Cardiac muscle cell (in vitro differentiated cells and primary cell): ENCODE data around the gene CPOX. TPM values are rescaled to one million over a fixed set of nuclear protein-coding genes. Genes with fewer than 3 reads are reported as not detected.

Source experiments
- DNase-seq, 2 donors: peaks; one replicate each; pipeline versions ENCODE4 v3.0.0 to v3.0.0-alpha.2; 2010 to 2017; ENCODE audit warnings: low read depth in 1 of 2, low spot score in 1 of 2
- H3K27ac ChIP-seq: fragments of 200-600 bp; sonication (generic); 2 replicates; pipeline ENCODE4 v1.5.1; 2016
- H3K27me3 ChIP-seq: fragments of 200-600 bp; sonication (generic); 2 replicates; pipeline ENCODE4 v1.6.0; 2016; ENCODE audit warnings: control low read depth
- H3K36me3 ChIP-seq: fragments of 200-600 bp; sonication (generic); 2 replicates; pipeline ENCODE4 v1.5.1; 2016; ENCODE audit warnings: control low read depth
- H3K4me1 ChIP-seq: fragments of 200-600 bp; sonication (generic); 2 replicates; pipeline ENCODE4 v1.8.1; 2017; ENCODE audit warnings: low read depth, mild to moderate bottlenecking, mixed run types
- H3K4me3 ChIP-seq: fragments of 200-600 bp; sonication (generic); 2 replicates; pipeline ENCODE4 v1.5.1; 2016; ENCODE audit warnings: mild to moderate bottlenecking
- H3K9me3 ChIP-seq: fragments of 200-600 bp; sonication (generic); 2 replicates; pipeline ENCODE4 v1.5.1; 2017; ENCODE audit warnings: low read depth, mild to moderate bottlenecking, control low read depth
- CTCF ChIP-seq: IDR thresholded peaks from 2 replicates; pipeline ENCODE4 v1.5.1; 2012; ENCODE audit warnings: low read depth, mild to moderate bottlenecking, low read length
- polyA plus RNA-seq: library from polyadenylated mRNA; unstranded; fragments of >200 nt; fragmentation: Nextera tagmentation; extraction: Ambion mirVana; gene quantifications from 2 replicates; pipeline ENCODE4 v1.2.1, GENCODE V29; 2016
- total RNA-seq: library from RNA; depleted of rRNA; stranded (reverse); fragments of >200 nt; gene quantifications from 2 replicates; pipeline ENCODE4 v1.2.3, GENCODE V29; 2016

The CPOX gene
- total and polyA plus RNA-seq, 2 experiments from 2014 or later, result 10.5 to 45.0 TPM

- DNase-seq, result no peak
- Histone ChIP-seq H3K9me3 (no peaks in the 10 kb centered on the region), H3K27ac (no peak overlapping the region), H3K4me3 (no peak overlapping the region), H3K27me3 (no peaks in the 10 kb centered on the region), H3K36me3 (no peaks in the 10 kb centered on the region), H3K4me1 (no peaks in the 10 kb centered on the region)
- TF ChIP-seq CTCF, result no peak
Observed at GRCh38 chr3:98541695-98542094, 51.7 kb downstream of the CPOX start.

GRCh38 chr3:98540346-98540745, 53.1 kb downstream of the CPOX start:
- Histone ChIP-seq H3K4me3 (no peak overlapping the region), H3K9me3 (no peaks in the 10 kb centered on the region), H3K27me3 (no peaks in the 10 kb centered on the region), H3K36me3 (no peaks in the 10 kb centered on the region), H3K27ac (no peak overlapping the region), H3K4me1 (no peaks in the 10 kb centered on the region)
- no peak for DNase-seq
- TF ChIP-seq CTCF, result no peak

- no peaks in the 10 kb centered on the region for H3K4me1 ChIP-seq
- H3K27me3 ChIP-seq, result no peaks in the 10 kb centered on the region
- no peak for DNase-seq
- H3K4me3 ChIP-seq, result no peak overlapping the region
- no peak for TF ChIP-seq CTCF
- H3K9me3 ChIP-seq, result no peaks in the 10 kb centered on the region
- no peaks in the 10 kb centered on the region for H3K36me3 ChIP-seq
- H3K27ac ChIP-seq, result no peak overlapping the region
Observed at GRCh38 chr3:98536456-98537017, 56.9 kb downstream of the CPOX start.

GRCh38 chr3:98534734-98535133, 58.7 kb downstream of the CPOX start:
- Histone ChIP-seq H3K4me1 (no peaks in the 10 kb centered on the region), H3K9me3 (no peaks in the 10 kb centered on the region), H3K27me3 (no peaks in the 10 kb centered on the region), H3K27ac (no peak overlapping the region), H3K4me3 (no peak overlapping the region), H3K36me3 (no peaks in the 10 kb centered on the region)
- TF ChIP-seq CTCF, result no peak
- DNase-seq, result no peak

- Histone ChIP-seq H3K4me1 (no peaks in the 10 kb centered on the region), H3K4me3 (no peak overlapping the region), H3K9me3 (no peaks in the 10 kb centered on the region), H3K36me3 (no peaks in the 10 kb centered on the region), H3K27me3 (no peaks in the 10 kb centered on the region), H3K27ac (no peak overlapping the region)
- TF ChIP-seq CTCF, result no peak
- DNase-seq, result no peak
Observed at GRCh38 chr3:98534168-98534567, 59.2 kb downstream of the CPOX start.
